CD4-positive, alpha-beta memory T cell (primary cell): Measurements from ENCODE around the gene ZNF230. TPM values are rescaled to one million over a fixed set of nuclear protein-coding genes. Genes with fewer than 3 reads are reported as not detected.

Experiments
- CTCF ChIA-PET: fragments of 350-600 bp; sonication (Branson Sonifier 250); formaldehyde crosslinking; loops from one replicate; lab custom pipeline; 2021; ENCODE audit warnings: inconsistent platforms; ENCODE audit not compliant: partially characterized antibody; lab: Charles Lee
- POLR2A ChIA-PET: fragments of 350-600 bp; sonication (Branson Sonifier 250); formaldehyde crosslinking; loops from one replicate; lab custom pipeline; 2021; ENCODE audit not compliant: partially characterized antibody; lab: Charles Lee
- DNase-seq, 5 donors: peaks; one replicate each; pipeline versions ENCODE4 v3.0.0 to v3.0.0-alpha.2; 2020 to 2022; ENCODE audit warnings: mixed read lengths in 1 of 5
- H3K27ac ChIP-seq: one replicate; pipeline ENCODE4 v1.7.0; 2013; ENCODE audit warnings: low read depth, low read length
- H3K27me3 ChIP-seq: 2 replicates; pipeline ENCODE4 v1.7.0; 2013; ENCODE audit warnings: mild to moderate bottlenecking, low read length, moderate library complexity; ENCODE audit not compliant: insufficient read depth
- H3K36me3 ChIP-seq: 2 replicates; pipeline ENCODE4 v1.7.0; 2013; ENCODE audit warnings: mild to moderate bottlenecking, low read length, moderate library complexity; ENCODE audit not compliant: insufficient read depth
- H3K4me1 ChIP-seq: 2 replicates; pipeline ENCODE4 v1.7.0; 2013; ENCODE audit warnings: mild to moderate bottlenecking, low read length, moderate library complexity; ENCODE audit not compliant: insufficient read depth
- H3K4me3 ChIP-seq, 2 donors: one replicate each; pipeline ENCODE4 v1.7.0; 2013; ENCODE audit warnings: low read length in 2 of 2, mild to moderate bottlenecking in 1 of 2
- H3K9me3 ChIP-seq, 2 donors: one replicate each; pipeline ENCODE4 v1.7.0; 2013; ENCODE audit warnings: low read length in 2 of 2, control low read depth in 1 of 2; ENCODE audit not compliant: control insufficient read depth in 1 of 2
- H3K27ac Mint-ChIP-seq, 7 donors: one replicate each; pipeline ENCODE4 v1.8.0; 2020 to 2021; ENCODE audit warnings: mixed read lengths in 7 of 7, mild to moderate bottlenecking in 6 of 7, inconsistent platforms in 3 of 7, moderate library complexity in 3 of 7
- H3K27me3 Mint-ChIP-seq, 2 donors: one replicate each; pipeline ENCODE4 v1.8.0; 2020 to 2021; ENCODE audit warnings: mixed read lengths in 2 of 2
- H3K36me3 Mint-ChIP-seq, 2 donors: one replicate each; pipeline ENCODE4 v1.8.0; 2020 to 2021; ENCODE audit warnings: mixed read lengths in 2 of 2, inconsistent platforms in 1 of 2, mild to moderate bottlenecking in 1 of 2
- H3K4me1 Mint-ChIP-seq, 4 donors: one replicate each; pipeline ENCODE4 v1.8.0; 2020 to 2021; ENCODE audit warnings: mixed read lengths in 4 of 4, mild to moderate bottlenecking in 1 of 4
- H3K4me3 Mint-ChIP-seq, 8 donors: one replicate each; pipeline ENCODE4 v1.8.0; 2020 to 2021; ENCODE audit warnings: mixed read lengths in 8 of 8, mild to moderate bottlenecking in 7 of 8, moderate library complexity in 6 of 8, inconsistent platforms in 3 of 8
- H3K9me3 Mint-ChIP-seq, 8 donors: one replicate each; pipeline ENCODE4 v1.8.0; 2020 to 2021; ENCODE audit warnings: mixed read lengths in 8 of 8, mild to moderate bottlenecking in 5 of 8, inconsistent platforms in 3 of 8, moderate library complexity in 1 of 8
- intact Hi-C: fragments of 100-400 bp; cut with micrococcal nuclease; formaldehyde crosslinking; loops from one replicate; pipeline ENCODE4 v1.15.1; 2023
- polyA plus RNA-seq, 2 donors: library from polyadenylated mRNA; unstranded; fragments of 300-500 nt; fragmentation: Illumina TruSeq; gene quantifications; one replicate each; pipeline ENCODE4 v1.2.3, GENCODE V29; 2021
- total RNA-seq, 2 experiments: library from RNA; stranded (reverse); gene quantifications; one replicate each; pipeline ENCODE4 v1.2.3, GENCODE V29; 2021

The ZNF230 gene
- total and polyA plus RNA-seq, 4 experiments from 2014 or later: 0.83 to 18.4 (median 10.7) TPM

DNA sequence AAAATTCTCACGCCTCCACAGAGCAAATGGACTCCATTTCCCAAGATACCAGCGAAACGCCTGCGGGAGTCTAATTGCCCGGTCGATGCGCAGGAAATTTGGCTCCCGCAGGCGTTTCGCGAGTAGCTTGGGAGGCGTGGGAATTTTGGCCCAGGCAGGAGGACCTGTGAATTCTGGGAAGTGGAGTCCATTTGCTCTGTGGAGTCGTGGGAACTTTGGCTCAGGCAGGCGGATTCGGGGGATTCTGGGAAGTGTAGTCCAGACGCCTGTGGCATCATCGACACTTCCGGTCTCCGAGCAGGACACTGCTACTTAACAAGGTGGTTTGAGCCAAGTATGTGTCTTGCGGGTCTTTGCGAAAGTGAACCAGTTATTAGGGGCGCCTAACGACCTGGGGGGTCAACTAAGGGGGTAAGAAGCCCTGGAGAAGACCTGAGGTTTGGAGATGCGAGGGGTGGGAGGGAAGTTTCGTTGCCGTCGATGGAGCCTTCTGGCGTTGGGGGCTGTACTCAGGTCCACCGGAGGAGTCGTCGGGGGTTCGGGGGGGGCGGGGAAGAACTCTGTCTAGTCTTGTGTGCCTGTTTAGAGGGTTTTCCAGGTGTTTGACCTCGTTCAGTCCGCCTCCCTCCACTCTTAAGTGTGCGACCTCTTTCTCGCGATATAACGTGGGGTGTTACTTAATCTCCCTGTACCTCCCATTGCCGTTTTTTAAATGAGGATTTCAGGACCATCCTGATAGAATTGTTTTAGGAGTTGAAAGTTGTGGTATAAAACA lies 18.7 kb upstream of the ZNF230 start, which contains the start of gene ZNF155:
TSS of gene ZNF155 (plus strand) at position 277 of the 775 bp plus-strand sequence. CDS start 4,356 bp downstream, outside the sequence.
- ChIA-PET CTCF (no interaction called here), POLR2A (interaction anchor here (1.0 to 1.3 kb wide), 2 partner anchors 33 to 49 kb away, joined by 3 to 6 read pairs; partner anchors contain the start of genes ZNF221 and ZNF45)
- H3K9me3 ChIP-seq: no peaks in the 10 kb centered on the region
- Mint-ChIP-seq H3K36me3 (peaks cover 20 to 23% of the 10 kb centered on the region in 2 donors), H3K4me1 (peaks cover 8 to 12% (median 10%) of the 10 kb centered on the region in 4 donors), H3K27ac (peak within 1 kb of the TSS; percentile 74 to 98 (median 95)), H3K27me3 (no peaks in the 10 kb centered on the region), H3K9me3 (peaks cover 0 to 4% (median under 1%) of the 10 kb centered on the region in 8 donors), H3K4me3 (peak within 1 kb of the TSS; percentile 92 to 99 (median 98))
- H3K4me3 ChIP-seq: peak within 1 kb of the TSS; percentile 59 to 90
- intact Hi-C loops: loop anchor here (1.0 to 2.0 kb wide), 2 partner anchors 18 to 49 kb away; partner anchors contain the start of genes ZNF230 and ZNF45
- H3K4me1 ChIP-seq: peaks cover 14% of the 10 kb centered on the region
- peaks cover under 1% of the 10 kb centered on the region for H3K36me3 ChIP-seq
- H3K27ac ChIP-seq: peak within 1 kb of the TSS; percentile 58
- DNase-seq: peak; percentile 64 to 71 (median 68)
- H3K27me3 ChIP-seq: no peaks in the 10 kb centered on the region

- Mint-ChIP-seq H3K9me3 (peaks cover 0 to 7% (median 1%) of the 10 kb centered on the region in 8 donors), H3K27ac (peak overlapping the region; percentile 74 to 98 (median 95)), H3K27me3 (no peaks in the 10 kb centered on the region), H3K4me1 (peaks cover 8 to 12% (median 10%) of the 10 kb centered on the region in 4 donors), H3K36me3 (peaks cover 26 to 28% of the 10 kb centered on the region in 2 donors), H3K4me3 (peak overlapping the region; percentile 92 to 99 (median 98))
- peaks cover 14% of the 10 kb centered on the region for H3K4me1 ChIP-seq
- no peaks in the 10 kb centered on the region for H3K9me3 ChIP-seq
- ChIA-PET POLR2A (no interaction called here), CTCF (no interaction called here)
- peak overlapping the region; percentile 58 for H3K27ac ChIP-seq
- H3K27me3 ChIP-seq: no peaks in the 10 kb centered on the region
- no peak for DNase-seq
- peak overlapping the region; percentile 59 to 90 for H3K4me3 ChIP-seq
- intact Hi-C loops: loop anchor here (1.0 to 2.0 kb wide), 2 partner anchors 18 to 50 kb away; partner anchors contain the start of genes ZNF230 and ZNF45
- peaks cover 6% of the 10 kb centered on the region for H3K36me3 ChIP-seq
These were observed 18.1 kb upstream of the ZNF230 start for GRCh38 chr19:43984687-43985000.

DNA sequence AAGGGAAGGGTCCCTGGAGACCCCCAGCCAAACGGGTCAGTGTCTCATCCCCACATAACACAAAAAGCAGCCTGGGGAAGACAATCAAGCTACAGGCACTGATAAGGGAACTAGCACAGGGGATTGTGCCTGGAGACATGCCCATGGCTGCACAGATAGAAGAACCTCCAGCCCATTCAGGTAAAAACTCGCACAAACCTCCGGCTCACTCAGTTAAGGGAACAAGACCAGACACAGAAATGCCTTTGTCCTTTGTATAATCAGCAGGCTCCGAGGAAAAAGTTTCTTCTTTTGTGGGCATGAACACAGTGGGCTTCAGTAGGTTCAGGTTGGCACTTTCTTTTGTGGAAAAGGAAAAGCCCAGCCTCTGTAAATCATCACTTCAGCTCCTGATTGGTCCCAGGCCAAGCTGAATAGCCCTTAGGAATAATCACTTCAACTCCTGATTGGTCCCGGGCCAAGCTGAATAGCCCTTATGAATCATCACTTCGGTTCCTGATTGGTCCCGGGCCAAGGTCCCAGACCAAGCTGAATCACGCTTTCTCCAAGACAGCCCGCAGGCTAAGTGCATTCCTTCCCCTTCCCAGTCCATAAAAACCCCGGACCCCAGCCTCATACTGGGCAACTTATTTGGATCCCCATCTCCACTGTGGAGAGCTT lies 5.0 kb upstream of the ZNF230 start:
- Mint-ChIP-seq H3K9me3 (peaks cover 5 to 46% (median 32%) of the 10 kb centered on the region in 8 donors), H3K4me1 (peaks cover 7 to 12% (median 10%) of the 10 kb centered on the region in 4 donors), H3K4me3 (no peak overlapping the region), H3K27ac (no peak overlapping the region), H3K36me3 (peaks cover 53 to 60% of the 10 kb centered on the region in 2 donors), H3K27me3 (no peaks in the 10 kb centered on the region)
- DNase-seq: no peak
- CTCF ChIA-PET: no interaction called here
- H3K27me3 ChIP-seq: no peaks in the 10 kb centered on the region
- no peak overlapping the region for H3K27ac ChIP-seq
- no peak overlapping the region for H3K4me3 ChIP-seq
- intact Hi-C loops: no loop called here
- POLR2A ChIA-PET: no interaction called here
- peaks cover 0 to 5% of the 10 kb centered on the region in 2 donors for H3K9me3 ChIP-seq
- peaks cover 7% of the 10 kb centered on the region for H3K4me1 ChIP-seq
- H3K36me3 ChIP-seq: peaks cover 24% of the 10 kb centered on the region

DNA sequence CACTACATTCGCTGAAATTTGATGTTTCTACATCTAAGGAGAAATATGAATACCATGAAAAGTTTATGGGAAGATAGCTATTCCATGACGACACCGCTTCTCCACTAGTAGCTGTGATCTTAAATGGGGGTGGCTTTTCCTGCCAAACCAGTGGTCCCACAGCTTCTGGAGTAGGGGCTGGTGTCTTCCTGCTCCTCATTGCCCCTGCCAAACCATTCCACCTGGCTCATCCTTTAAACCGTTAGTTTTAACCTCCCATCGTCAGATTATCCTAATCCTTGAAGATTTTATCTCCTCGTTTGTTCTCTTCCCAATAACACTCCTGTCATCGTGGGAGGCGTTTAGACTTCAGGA lies 568 bp upstream of the ZNF230 start:
- H3K9me3 ChIP-seq: no peaks in the 10 kb centered on the region
- CTCF ChIA-PET: no interaction called here
- intact Hi-C loops: loop anchor here (1.0 to 2.0 kb wide), 11 partner anchors 18 to 210 kb away; partner anchors contain the start of genes ZNF155, ZNF222, ZNF224 and ZNF225
- no peak for DNase-seq
- Mint-ChIP-seq H3K4me3 (peak overlapping the region; percentile 98 to 100 (median 99)), H3K27me3 (no peaks in the 10 kb centered on the region), H3K9me3 (peaks cover 13 to 42% (median 33%) of the 10 kb centered on the region in 8 donors), H3K36me3 (peaks cover 39% of the 10 kb centered on the region in 2 donors), H3K4me1 (peaks cover 21 to 30% (median 23%) of the 10 kb centered on the region in 4 donors), H3K27ac (peak overlapping the region; percentile 79 to 98 (median 97))
- H3K4me3 ChIP-seq: peak overlapping the region; percentile 66 to 75
- H3K4me1 ChIP-seq: peaks cover 16% of the 10 kb centered on the region
- no peaks in the 10 kb centered on the region for H3K36me3 ChIP-seq
- peak overlapping the region; percentile 58 for H3K27ac ChIP-seq
- POLR2A ChIA-PET: interaction anchor here (0.6 to 2.0 kb wide), 5 partner anchors 23 to 1490 kb away, joined by 3 to 6 read pairs (median 5); partner anchors contain the start of genes ZNF221, ZNF222, ZNF235 and ZNF45
- no peaks in the 10 kb centered on the region for H3K27me3 ChIP-seq

DNA sequence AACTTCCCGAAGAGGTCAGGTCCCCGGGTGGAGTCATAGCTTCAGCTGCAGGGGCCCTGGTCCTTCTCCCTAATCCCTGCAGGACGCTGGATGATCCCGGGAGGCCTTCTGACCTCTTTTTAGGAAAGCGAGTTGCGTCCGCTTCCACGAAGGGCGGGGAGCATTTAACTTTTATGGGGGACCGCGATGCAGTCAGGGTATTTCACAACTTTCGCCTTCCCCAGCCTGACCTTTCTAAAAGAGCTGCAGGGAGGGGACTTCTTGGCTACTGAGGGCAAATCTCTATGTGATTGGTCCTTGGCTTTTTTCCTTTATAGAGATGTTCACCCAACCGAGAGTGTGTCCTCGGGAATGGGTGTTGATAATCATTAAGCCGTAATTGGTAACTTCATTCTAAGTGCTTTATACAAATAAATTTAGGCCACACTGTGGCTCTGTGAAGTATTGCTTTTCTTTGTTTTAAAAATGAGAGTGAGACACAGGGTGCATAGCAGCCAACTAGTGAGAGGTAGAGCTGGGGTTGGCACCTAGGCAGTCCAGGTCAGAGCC lies 778 bp downstream of the ZNF230 start:
- H3K36me3 Mint-ChIP-seq: peaks cover 39 to 46% of the 10 kb centered on the region in 2 donors
- no peaks in the 10 kb centered on the region for H3K27me3 Mint-ChIP-seq
- DNase-seq: no peak
- CTCF ChIA-PET: interaction anchor here (0.9 to 1.0 kb wide), 2 partner anchors 47 to 69 kb away, joined by 3 read pairs; no protein-coding TSS in a partner anchor
- peaks cover 16% of the 10 kb centered on the region for H3K4me1 ChIP-seq
- peaks cover 0 to 6% of the 10 kb centered on the region in 2 donors for H3K9me3 ChIP-seq
- H3K4me3 ChIP-seq: peak overlapping the region; percentile 66 to 75
- peak overlapping the region; percentile 79 to 98 (median 97) for H3K27ac Mint-ChIP-seq
- peaks cover 13% of the 10 kb centered on the region for H3K36me3 ChIP-seq
- H3K9me3 Mint-ChIP-seq: peaks cover 15 to 44% (median 33%) of the 10 kb centered on the region in 8 donors
- H3K4me3 Mint-ChIP-seq: peak overlapping the region; percentile 98 to 100 (median 99)
- H3K4me1 Mint-ChIP-seq: peaks cover 22 to 30% (median 23%) of the 10 kb centered on the region in 4 donors
- H3K27ac ChIP-seq: peak overlapping the region; percentile 58
- intact Hi-C loops: loop anchor here (2.0 kb wide), 2 partner anchors 69 to 91 kb away; partner anchors contain the start of genes ZNF224 and ZNF284
- H3K27me3 ChIP-seq: no peaks in the 10 kb centered on the region
- POLR2A ChIA-PET: interaction anchor here (0.7 to 1.8 kb wide), 7 partner anchors 15 to 497 kb away, joined by 3 to 8 read pairs (median 5); partner anchors contain the start of genes ZNF180, ZNF222, ZNF224 and ZNF226

DNA sequence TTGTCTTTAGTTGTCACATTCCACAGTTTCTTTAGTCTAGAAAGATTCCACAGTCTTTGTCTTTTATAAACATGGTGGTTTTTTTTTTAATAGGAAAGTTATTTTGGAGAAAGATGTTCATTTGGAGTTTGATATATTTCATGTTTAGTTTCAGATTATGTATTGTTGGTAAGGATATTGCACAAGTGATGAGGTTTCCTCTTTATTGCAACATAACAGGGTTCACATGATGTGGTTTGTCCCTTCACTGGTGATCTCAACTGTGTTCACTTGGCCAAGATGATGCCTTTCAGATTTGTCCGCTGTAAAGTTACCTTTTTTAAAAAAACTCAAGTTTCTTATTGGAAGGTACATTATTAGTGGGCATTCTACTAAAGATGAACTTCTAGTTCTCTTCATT lies 3.2 kb downstream of the ZNF230 start:
- no peak for DNase-seq
- peaks cover 15 to 58% (median 52%) of the 10 kb centered on the region in 8 donors for H3K9me3 Mint-ChIP-seq

More for the DNA sequence above, 3.2 kb downstream of the ZNF230 start:
- no peak overlapping the region for H3K27ac ChIP-seq
- H3K4me1 Mint-ChIP-seq: peaks cover 22 to 30% (median 23%) of the 10 kb centered on the region in 4 donors
- no peak overlapping the region for H3K4me3 Mint-ChIP-seq
- H3K27me3 Mint-ChIP-seq: no peaks in the 10 kb centered on the region
- no peaks in the 10 kb centered on the region for H3K27me3 ChIP-seq
- intact Hi-C loops: no loop called here
- no peak overlapping the region for H3K4me3 ChIP-seq
- peaks cover 60 to 68% of the 10 kb centered on the region in 2 donors for H3K36me3 Mint-ChIP-seq
- peaks cover 7 to 27% of the 10 kb centered on the region in 2 donors for H3K9me3 ChIP-seq
- H3K4me1 ChIP-seq: peaks cover 16% of the 10 kb centered on the region
- POLR2A ChIA-PET: no interaction called here
- CTCF ChIA-PET: no interaction called here
- peaks cover 36% of the 10 kb centered on the region for H3K36me3 ChIP-seq
- no peak overlapping the region for H3K27ac Mint-ChIP-seq
